H9 (cell line): ENCODE measurements around the gene IER5L. TPM values are rescaled to one million over a fixed set of nuclear protein-coding genes. Genes with fewer than 3 reads are reported as not detected.

Experiments used
- DNase-seq: peaks from one replicate; pipeline ENCODE4 v3.0.0-alpha.2; 2017
- H2AFZ ChIP-seq: one replicate; pipeline ENCODE4 v1.6.1; 2013; ENCODE audit warnings: mild to moderate bottlenecking, low read length, control low read depth, moderate library complexity
- H2AK5ac ChIP-seq: 2 replicates; pipeline ENCODE4 v1.6.1; 2013; ENCODE audit warnings: low read length, control low read depth, mixed read lengths; ENCODE audit not compliant: insufficient read length
- H2BK120ac ChIP-seq: one replicate; pipeline ENCODE4 v1.6.1; 2013; ENCODE audit warnings: low read depth, mild to moderate bottlenecking, low read length, control low read depth, inconsistent platforms; ENCODE audit not compliant: poor library complexity, severe bottlenecking
- H2BK12ac ChIP-seq: 2 replicates; pipeline ENCODE4 v1.6.1; 2013; ENCODE audit warnings: low read length, control low read depth, mixed read lengths, low read depth; ENCODE audit not compliant: insufficient read length
- H2BK15ac ChIP-seq: 2 replicates; pipeline ENCODE4 v1.6.1; 2013; ENCODE audit warnings: low read depth, low read length, control low read depth
- H2BK20ac ChIP-seq: one replicate; pipeline ENCODE4 v1.6.1; 2013; ENCODE audit warnings: low read depth, mild to moderate bottlenecking, low read length, control low read depth, inconsistent platforms; ENCODE audit not compliant: poor library complexity, severe bottlenecking
- H2BK5ac ChIP-seq: 2 replicates; pipeline ENCODE4 v1.6.1; 2013; ENCODE audit warnings: low read length, control low read depth, mixed read lengths; ENCODE audit not compliant: insufficient read length
- H3K14ac ChIP-seq: 2 replicates; pipeline ENCODE4 v1.6.1; 2013; ENCODE audit warnings: low read length, control low read depth; ENCODE audit not compliant: insufficient read depth
- H3K18ac ChIP-seq: 2 replicates; pipeline ENCODE4 v1.6.1; 2013; ENCODE audit warnings: low read depth, mild to moderate bottlenecking, mixed read lengths, low read length, control low read depth; ENCODE audit not compliant: insufficient read length
- H3K23ac ChIP-seq: 2 replicates; pipeline ENCODE4 v1.6.1; 2013; ENCODE audit warnings: low read length, control low read depth, mixed read lengths, low read depth; ENCODE audit not compliant: insufficient read length
- H3K23me2 ChIP-seq: 2 replicates; pipeline ENCODE4 v1.6.1; 2013; ENCODE audit warnings: low read depth, mild to moderate bottlenecking, mixed read lengths, low read length, control low read depth; ENCODE audit not compliant: insufficient read length, poor library complexity, severe bottlenecking
- H3K27ac ChIP-seq: 2 replicates; pipeline ENCODE4 v1.5.1; 2013; ENCODE audit warnings: low read length, control low read depth, mixed read lengths, low read depth; ENCODE audit not compliant: insufficient read length
- H3K27me3 ChIP-seq: 2 replicates; pipeline ENCODE4 v1.6.1; 2013; ENCODE audit warnings: low read length, control low read depth, inconsistent platforms; ENCODE audit not compliant: insufficient read depth
- H3K4ac ChIP-seq: 2 replicates; pipeline ENCODE4 v1.6.1; 2013; ENCODE audit warnings: low read depth, mild to moderate bottlenecking, control low read depth, inconsistent platforms, low read length, moderate library complexity
- H3K4me1 ChIP-seq: 2 replicates; pipeline ENCODE4 v1.6.1; 2013; ENCODE audit warnings: low read length, control low read depth, inconsistent platforms; ENCODE audit not compliant: insufficient read depth
- H3K4me2 ChIP-seq: 2 replicates; pipeline ENCODE4 v1.6.1; 2013; ENCODE audit warnings: low read length, control low read depth, mixed read lengths; ENCODE audit not compliant: insufficient read length, insufficient read depth
- H3K56ac ChIP-seq: 2 replicates; pipeline ENCODE4 v1.6.1; 2013; ENCODE audit warnings: low read depth, mild to moderate bottlenecking, mixed read lengths, low read length, control low read depth; ENCODE audit not compliant: insufficient read length
- H3K79me1 ChIP-seq: 2 replicates; pipeline ENCODE4 v1.6.1; 2013; ENCODE audit warnings: low read depth, mild to moderate bottlenecking, moderate library complexity, low read length, control low read depth, inconsistent platforms; ENCODE audit not compliant: insufficient read depth, poor library complexity, severe bottlenecking
- H3K79me2 ChIP-seq: 2 replicates; pipeline ENCODE4 v1.6.1; 2013; ENCODE audit warnings: low read length, control low read depth, inconsistent platforms; ENCODE audit not compliant: insufficient read depth
- H3K9ac ChIP-seq: 2 replicates; pipeline ENCODE4 v1.6.1; 2013; ENCODE audit warnings: low read length, control low read depth, mixed read lengths; ENCODE audit not compliant: insufficient read length; ENCODE audit errors: extremely low read depth
- H3K9me3 ChIP-seq: one replicate; pipeline ENCODE4 v1.6.1; 2013; ENCODE audit warnings: low read depth, low read length, inconsistent platforms; ENCODE audit not compliant: control insufficient read depth
- H3T11ph ChIP-seq: one replicate; pipeline ENCODE4 v1.6.1; 2013; ENCODE audit warnings: mild to moderate bottlenecking, low read length, control low read depth, inconsistent platforms
- H4K20me1 ChIP-seq: one replicate; pipeline ENCODE4 v1.6.1; 2013; ENCODE audit not compliant: control insufficient read depth, insufficient read length, insufficient read depth
- H4K5ac ChIP-seq: 2 replicates; pipeline ENCODE4 v1.6.1; 2013; ENCODE audit warnings: low read depth, mild to moderate bottlenecking, mixed read lengths, low read length, control low read depth; ENCODE audit not compliant: insufficient read length
- H4K8ac ChIP-seq: replicated peaks from 2 replicates; pipeline ENCODE4 v1.6.1; 2013; ENCODE audit warnings: low read length, control low read depth, mixed read lengths, low read depth; ENCODE audit not compliant: insufficient read length
- H4K91ac ChIP-seq: 2 replicates; pipeline ENCODE4 v1.6.1; 2013; ENCODE audit warnings: low read depth, mild to moderate bottlenecking, moderate library complexity, mixed read lengths, low read length, control low read depth; ENCODE audit not compliant: insufficient read length
- H3K27ac Mint-ChIP-seq, 3 experiments: 2 replicates in 2 of 3; 3 replicates in 1 of 3; pipeline ENCODE4 v1.8.0; 2020 to 2021; ENCODE audit warnings: mixed read lengths in 3 of 3, mild to moderate bottlenecking in 1 of 3, moderate library complexity in 1 of 3
- H3K27me3 Mint-ChIP-seq: 2 replicates; pipeline ENCODE4 v1.8.0; 2021; ENCODE audit warnings: low read depth, mild to moderate bottlenecking, moderate library complexity, mixed read lengths
- H3K36me3 Mint-ChIP-seq, 3 experiments: 2 replicates in 2 of 3; 3 replicates in 1 of 3; pipeline ENCODE4 v1.8.0; 2020 to 2021; ENCODE audit warnings: low read depth in 3 of 3, mixed read lengths in 3 of 3; ENCODE audit not compliant: insufficient read depth in 1 of 3
- H3K4me1 Mint-ChIP-seq, 2 experiments: 2 replicates each; pipeline ENCODE4 v1.8.0; 2020; ENCODE audit warnings: mixed read lengths in 2 of 2
- H3K4me3 Mint-ChIP-seq, 2 experiments: 2 replicates in 1 of 2; 3 replicates in 1 of 2; pipeline ENCODE4 v1.8.0; 2020 to 2021; ENCODE audit warnings: mild to moderate bottlenecking in 2 of 2, mixed read lengths in 2 of 2, moderate library complexity in 1 of 2
- H3K9me3 Mint-ChIP-seq, 2 experiments: 2 replicates in 1 of 2; 3 replicates in 1 of 2; pipeline ENCODE4 v1.8.0; 2020; ENCODE audit warnings: mild to moderate bottlenecking in 2 of 2, mixed read lengths in 2 of 2, moderate library complexity in 1 of 2
- CTCF ChIP-seq: fragments of 200-600 bp; sonication (generic); conservative IDR thresholded peaks from 3 replicates; pipeline ENCODE4 v1.8.0; 2021; ENCODE audit warnings: antibody characterized with exemption, mild to moderate bottlenecking
- WGBS: extraction: QIAGEN DNeasy Blood & Tissue Kit; methylation state at CpG from one replicate; pipeline ENCODE4 v1.1.7; 2013; ENCODE audit warnings: missing lambda C conversion rate, low lambda C conversion rate, mixed read lengths; ENCODE audit not compliant: insufficient read length; ENCODE audit errors: extremely low coverage; 5-methylcytosine and 5-hydroxymethylcytosine counted together
- total RNA-seq: library from RNA; stranded (reverse); gene quantifications from 2 replicates; pipeline ENCODE4 v1.2.1, GENCODE V29; 2021

Gene IER5L
- total RNA-seq, 1 experiment from 2014 or later, result 1.0 TPM

GRCh38 chr9:129201866-129202265 lies 23.8 kb upstream of the IER5L start:
- Histone ChIP-seq H2BK5ac (no peak overlapping the region), H3K23ac (no peak overlapping the region), H3K27me3 (no peaks in the 10 kb centered on the region; the same call in 1 of the 2 replicates), H3K4ac (no peak overlapping the region), H4K5ac (no peak overlapping the region), H3K27ac (no peak overlapping the region), H3T11ph (no peak overlapping the region), H2BK120ac (no peak overlapping the region), H4K20me1 (no peaks in the 10 kb centered on the region), H4K91ac (no peak overlapping the region), H2BK20ac (no peak overlapping the region), H2BK12ac (no peak overlapping the region), H3K79me2 (no peaks in the 10 kb centered on the region), H3K14ac (no peak overlapping the region), H3K56ac (no peak overlapping the region), H3K18ac (no peak overlapping the region), H3K23me2 (no peaks in the 10 kb centered on the region), H2BK15ac (no peak overlapping the region), H3K9me3 (no peaks in the 10 kb centered on the region), H3K4me2 (no peak overlapping the region), H3K4me1 (no peaks in the 10 kb centered on the region; the same call in 1 of the 2 replicates), H3K79me1 (no peaks in the 10 kb centered on the region), H2AK5ac (no peak overlapping the region), H2AFZ (no peak overlapping the region), H4K8ac (no peak overlapping the region), H3K9ac (no peak overlapping the region)
- TF ChIP-seq CTCF, result no peak
- Mint-ChIP-seq H3K4me1 (peaks cover 8 to 21% of the 10 kb centered on the region in 2 experiments), H3K4me3 (peak overlapping the region in 1 of 2 experiments; percentile 74; a peak in 1 of 5 replicates), H3K27ac (no peak overlapping the region; a peak in 1 of 7 replicates), H3K36me3 (no peaks in the 10 kb centered on the region), H3K9me3 (no peaks in the 10 kb centered on the region), H3K27me3 (peaks cover 53% of the 10 kb centered on the region)
- WGBS, result no CpG with 5 or more reads among the region's 9 CpGs
- DNase-seq, result no peak
